GM19455 (cell line): ENCODE measurements around the gene NR4A1.

Source experiments
- ATAC-seq: cut with Tn5 transposase; IDR thresholded peaks from one replicate; pipeline ENCODE4 v1.9.1; 2021; ENCODE audit not compliant: unreplicated experiment

The NR4A1 gene

DNA sequence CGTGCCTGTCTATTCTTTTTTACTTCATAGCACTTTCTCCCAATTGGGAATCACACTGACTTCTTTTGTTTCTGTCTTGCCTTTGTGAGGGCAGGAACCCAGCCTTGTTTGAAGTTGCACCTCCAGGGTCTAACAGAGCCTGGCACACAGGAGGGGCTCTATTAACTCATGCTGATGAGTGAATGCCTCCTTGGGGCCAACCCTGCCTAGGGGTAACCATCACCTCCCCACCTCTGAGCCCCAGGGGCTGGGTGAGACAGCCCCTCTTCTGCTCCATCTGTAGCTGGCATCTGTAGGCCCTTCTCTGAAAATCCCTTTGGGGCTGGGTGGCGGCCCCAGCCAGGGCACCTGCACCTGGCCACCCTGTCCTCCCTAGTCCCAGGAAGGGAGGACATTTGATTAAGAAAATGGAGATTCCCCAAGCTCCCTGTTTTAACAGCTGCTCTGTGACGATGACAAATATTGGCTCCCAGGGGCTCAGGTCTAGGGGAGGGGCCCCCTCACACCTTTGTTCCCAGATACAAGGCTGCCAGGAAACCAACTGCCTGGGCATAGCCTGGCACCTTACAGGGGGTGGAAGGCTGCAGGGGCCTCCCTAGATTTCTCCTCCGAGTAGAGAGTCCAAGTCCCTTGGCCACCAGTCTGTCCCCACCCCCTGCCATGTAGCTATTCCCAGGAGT lies 32.7 kb upstream of the NR4A1 start:
- ATAC-seq, result no peak

DNA sequence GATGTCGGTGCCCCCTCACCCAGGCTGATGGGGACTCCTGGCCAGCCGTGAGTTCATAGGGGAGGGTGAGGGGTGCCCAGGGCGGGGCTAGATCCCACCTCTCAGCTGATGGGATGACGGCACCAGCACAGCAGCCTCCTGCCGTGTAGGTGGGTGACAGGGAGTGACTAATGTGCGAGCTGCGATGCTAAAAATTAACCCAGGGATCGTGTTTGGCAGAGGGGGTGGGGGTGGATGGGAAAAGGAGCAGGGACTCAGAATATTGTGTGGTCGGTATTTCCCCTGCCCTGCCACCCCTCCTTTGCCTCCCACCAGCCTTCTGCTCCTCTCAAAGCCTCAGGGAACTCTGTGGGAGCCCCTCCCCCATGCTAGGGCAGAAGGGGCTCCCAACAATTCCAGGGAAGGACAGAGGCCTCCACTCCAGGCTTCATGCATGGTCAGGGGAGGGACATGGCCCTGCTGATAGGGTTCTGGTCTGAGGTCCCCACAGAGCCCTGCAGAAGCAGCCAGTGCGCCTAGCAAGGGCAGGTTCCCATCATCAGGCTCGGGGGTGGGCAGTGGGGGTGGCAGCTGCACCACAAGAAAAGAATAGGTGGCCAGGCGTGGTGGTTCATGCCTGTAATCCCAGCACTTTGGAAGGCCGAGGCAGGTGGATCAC lies 32.0 kb upstream of the NR4A1 start:
- ATAC-seq, result no peak

DNA sequence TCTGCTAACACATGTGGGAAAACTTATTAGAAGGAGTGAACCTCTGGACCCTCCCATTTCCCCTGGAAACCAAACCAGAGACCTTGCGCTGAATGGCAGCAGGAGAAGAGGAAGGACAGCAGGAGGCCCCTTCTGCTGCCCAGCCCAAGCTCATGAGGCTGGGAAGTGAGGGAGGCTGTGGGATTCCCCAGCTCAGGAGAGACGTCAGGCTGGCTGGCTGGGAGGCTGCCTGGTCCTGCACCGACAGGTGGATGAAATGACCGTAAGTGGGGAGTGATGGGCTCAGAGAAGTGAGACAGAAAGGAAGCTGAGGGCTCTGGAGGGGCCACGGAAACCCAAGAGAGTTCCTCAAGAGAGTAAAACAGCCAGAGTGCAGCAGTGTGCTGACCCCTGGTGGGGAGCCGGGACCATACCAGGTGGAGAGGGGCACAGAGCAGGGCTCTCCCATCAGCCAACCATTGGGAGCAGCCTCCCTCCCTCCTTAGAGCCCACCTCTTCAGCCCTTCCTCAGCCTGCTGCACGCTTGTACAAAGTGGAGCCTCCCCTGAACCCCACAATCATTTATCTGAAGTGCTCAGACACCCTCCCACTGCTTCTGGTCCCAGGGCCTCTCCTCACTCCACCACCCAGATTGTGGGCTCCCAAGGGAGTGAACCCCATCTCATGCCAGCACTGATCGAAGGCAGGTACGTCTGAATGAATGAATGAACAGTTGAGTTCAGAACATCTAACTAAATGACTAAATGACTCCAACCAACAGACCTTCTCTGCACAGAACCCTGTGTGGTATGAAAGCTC lies 30.5 kb upstream of the NR4A1 start:
- no peak for ATAC-seq

DNA sequence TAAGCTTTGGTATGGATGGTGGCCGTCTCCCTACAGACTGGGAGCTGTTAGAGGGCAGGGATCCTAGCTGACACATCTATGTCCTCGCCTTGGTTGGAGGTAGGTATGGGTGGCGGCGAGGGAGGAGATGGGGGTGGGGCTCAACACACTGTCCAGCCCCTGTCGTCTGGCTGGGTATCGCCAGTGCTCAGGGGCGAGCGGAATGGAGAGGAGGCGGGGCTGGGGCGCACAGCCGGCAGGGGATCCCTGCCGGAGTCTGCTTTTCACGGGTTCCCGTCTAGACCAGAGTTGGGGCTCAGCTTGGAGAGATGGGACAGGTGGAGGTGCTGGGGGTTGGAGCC lies 28.4 kb upstream of the NR4A1 start:
- ATAC-seq, result no peak

DNA sequence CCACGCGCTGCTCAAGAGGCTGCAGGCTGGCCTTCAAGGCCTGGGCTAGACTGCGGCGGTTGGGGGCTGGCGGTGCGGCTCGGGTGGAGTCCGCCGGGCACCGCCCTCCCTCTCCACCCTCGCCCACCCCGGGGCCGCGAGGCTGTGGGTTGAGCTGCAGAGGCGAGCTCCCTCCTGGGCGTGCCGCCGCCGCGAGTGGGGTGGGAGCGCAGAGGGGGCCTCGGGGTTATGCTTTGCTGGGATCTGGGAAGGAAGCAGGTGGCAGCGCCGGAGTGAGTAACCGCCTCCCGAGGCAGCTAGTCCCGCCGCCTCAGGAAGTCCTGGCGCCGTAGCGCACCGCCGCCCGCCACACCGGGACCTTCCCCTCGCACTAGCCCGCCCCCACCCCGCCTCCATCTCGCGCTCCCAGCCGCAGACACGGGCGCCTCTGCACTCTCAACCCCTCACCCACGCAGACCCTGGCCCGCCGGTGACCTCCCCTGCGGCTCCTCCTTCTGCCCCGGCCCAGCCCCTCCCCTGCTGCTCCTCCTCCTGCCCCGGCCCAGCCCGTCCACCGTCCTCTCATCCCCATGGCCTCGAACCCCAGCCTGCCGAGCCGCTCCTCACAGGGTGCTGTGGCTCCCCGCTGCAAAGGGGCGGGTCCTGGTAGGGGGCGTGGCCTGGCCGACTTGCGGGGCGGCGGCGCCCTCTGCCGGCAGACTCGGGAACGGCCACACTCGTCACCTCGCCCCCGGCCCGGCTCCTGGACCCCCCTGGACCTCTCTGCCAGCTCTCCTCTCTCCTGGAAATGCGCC lies 27.9 kb upstream of the NR4A1 start:
- ATAC-seq, result no peak

DNA sequence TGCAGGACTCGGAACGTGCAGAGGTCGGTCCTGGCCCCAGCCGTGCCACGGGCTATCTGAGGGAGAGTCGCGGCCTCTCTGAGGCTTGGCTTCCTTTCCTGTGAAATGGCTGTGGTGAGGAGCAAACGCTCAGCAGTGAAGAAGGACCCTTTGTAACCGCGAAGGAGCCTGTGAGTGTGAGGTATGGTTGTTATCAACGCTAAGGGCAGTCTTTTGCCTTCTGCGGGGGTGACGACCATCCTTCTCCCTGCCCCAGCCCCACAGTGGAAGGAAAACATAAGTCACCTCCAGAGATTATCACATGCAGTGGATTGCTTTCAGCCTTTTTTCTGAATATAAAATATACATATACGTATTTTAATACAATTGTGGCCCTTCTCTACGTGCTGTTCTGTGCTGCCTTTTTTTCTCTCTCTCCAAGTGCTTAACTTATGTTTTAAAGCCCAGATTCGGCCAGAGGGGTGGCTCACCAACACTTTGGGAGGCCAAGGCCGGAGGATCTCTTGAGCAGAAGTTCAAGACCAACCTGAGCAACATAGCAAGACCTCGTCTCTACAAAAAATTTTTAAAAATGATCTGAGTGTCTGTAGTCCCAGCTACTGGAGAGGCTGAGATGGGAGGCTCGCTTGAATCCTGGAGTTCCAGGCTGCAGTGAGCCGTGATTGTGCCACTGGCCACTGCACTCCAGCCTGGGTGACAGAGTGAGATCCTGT lies 27.1 kb upstream of the NR4A1 start:
- ATAC-seq, result no peak

DNA sequence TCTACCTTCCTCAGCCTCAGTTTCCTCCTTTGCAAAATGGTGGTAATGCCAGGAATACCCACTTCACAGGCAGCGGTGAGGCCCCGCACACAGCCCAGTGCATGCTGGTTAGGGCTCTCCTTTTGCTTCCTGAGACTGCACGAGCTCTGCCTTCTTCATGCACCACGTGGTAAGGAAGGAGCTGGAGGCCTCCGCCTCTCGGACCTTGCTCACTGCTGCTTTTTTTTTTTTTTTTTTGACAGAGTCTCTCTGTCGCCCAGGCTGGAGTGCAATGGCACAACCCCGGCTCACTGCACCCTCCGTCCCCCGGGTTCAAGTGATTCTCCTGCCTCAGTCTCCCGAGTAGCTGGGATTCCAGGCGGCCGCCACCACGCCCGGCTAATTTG lies 26.4 kb upstream of the NR4A1 start:
- no peak for ATAC-seq

DNA sequence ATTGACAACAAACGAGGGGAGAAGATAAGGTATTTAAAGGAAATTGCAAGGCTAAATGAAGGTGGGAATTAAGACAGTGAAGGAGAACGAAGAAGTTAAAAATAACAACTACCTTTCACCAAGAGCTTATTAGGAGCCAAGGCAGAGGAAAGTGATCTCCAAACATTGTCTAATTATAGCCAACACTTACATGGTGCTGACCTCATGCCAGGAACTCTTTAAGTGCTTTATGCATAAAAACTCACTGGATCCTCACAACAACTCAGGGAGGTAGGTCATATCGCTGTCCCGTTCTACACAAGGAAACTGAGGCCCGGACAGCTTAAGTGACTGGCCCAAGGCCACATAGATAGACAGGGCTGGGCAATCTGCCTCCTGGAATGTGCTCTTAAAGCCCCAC lies 25.0 kb upstream of the NR4A1 start:
- ATAC-seq, result no peak

DNA sequence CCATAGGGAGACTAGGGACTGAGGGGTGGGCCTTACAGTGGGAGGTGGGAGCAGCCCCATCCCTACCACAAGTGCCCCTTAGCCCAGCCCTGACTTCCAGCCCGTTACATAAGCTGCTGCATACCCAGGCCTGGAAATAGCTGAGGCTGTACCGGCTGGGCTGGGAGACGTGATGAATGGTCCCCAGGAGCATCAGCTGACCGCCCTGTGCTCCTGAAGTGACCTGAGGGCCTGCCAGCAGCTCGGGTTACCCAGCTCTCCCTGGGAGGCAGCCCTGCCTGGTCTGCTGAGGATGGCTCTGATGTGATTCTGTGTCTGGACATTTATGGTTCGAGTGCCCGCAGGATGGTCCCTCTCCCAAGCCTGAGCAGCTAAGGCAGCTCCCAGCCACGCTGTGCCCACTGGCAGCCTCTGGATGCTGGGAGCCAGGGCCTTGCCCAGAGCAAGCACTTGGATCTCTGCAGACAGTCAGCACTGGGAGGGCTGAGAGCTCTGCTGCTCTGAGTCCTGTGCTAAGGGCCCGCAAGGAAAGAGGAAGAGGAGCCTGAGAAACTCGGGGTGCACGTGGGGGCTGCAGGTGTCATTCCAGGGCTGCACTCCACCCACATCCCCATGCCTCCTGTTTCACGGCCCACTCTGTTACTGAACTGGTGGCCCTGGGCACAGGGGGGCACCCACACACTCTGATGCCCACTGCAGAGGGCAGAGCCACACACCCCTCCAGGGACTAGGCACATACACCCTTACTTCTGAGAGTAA lies 24.0 kb upstream of the NR4A1 start:
- ATAC-seq, result no peak

DNA sequence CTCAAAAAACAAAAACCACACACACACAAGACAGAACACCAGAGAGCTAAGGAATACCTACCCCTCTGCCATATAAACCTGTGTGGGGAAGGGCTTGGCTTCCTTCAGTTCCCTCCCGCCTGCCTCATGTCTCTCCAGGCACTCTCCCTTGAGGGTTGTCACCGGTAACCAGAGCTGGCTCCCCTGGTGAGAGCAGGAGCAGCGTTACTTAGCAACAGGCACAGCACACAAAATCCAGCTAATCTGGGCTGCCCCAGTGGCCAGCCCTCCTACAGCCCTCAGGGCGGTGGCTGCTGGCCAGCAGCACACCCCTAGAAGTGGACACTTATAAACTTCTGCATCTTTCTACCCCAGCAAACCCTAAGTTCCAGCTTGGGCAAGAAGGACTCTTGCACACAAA lies 21.6 kb upstream of the NR4A1 start:
- no peak for ATAC-seq

DNA sequence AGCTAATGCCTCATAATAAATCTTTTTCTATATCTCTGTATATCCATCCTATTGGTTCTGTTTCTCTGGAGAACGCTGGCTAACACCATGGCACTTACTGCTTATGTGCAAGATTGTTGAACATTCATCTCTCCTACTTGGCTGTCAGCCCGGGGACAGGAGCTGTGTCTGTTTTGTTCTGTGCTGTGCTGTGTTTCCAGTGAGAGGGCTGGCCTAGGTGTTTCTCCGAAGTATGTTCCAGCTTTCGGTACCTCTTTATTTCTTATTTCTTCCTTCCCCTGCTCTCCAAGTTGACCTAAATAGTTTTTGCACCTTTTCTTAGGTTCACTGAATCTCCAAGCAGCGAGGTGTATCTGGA lies 18.8 kb upstream of the NR4A1 start:
- ATAC-seq, result no peak

DNA sequence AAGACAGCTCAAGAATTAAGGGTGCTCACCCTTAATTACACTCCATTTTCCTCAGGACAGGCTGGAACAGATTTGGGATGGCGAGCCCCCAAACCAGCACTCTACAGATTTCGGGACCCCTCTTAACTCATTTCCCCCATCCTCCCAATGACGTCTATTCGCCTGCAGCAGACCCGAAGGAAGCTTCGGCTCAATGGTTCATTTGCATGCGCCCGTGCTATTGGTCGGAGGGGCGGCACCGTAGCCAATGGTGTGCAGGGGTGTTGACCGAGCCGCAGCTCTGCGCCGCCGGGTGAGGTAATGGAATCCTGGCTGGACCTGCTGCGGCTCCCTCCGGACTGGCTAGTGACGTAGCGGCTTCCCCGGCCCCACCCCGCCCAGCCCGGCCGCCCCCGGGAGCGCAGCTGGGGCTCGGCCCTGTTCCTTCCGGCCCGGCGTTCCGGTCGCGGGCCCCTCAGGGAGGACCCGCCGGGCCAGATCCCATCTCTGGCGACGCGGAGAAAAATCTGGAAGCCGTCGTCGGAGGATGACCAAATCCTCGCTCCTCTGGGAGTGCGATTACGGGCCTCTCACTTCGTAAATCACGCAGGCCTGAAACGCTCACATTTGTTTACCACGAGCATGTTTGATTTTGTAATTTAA lies 18.3 kb upstream of the NR4A1 start:
- ATAC-seq, result peak; percentile 93

DNA sequence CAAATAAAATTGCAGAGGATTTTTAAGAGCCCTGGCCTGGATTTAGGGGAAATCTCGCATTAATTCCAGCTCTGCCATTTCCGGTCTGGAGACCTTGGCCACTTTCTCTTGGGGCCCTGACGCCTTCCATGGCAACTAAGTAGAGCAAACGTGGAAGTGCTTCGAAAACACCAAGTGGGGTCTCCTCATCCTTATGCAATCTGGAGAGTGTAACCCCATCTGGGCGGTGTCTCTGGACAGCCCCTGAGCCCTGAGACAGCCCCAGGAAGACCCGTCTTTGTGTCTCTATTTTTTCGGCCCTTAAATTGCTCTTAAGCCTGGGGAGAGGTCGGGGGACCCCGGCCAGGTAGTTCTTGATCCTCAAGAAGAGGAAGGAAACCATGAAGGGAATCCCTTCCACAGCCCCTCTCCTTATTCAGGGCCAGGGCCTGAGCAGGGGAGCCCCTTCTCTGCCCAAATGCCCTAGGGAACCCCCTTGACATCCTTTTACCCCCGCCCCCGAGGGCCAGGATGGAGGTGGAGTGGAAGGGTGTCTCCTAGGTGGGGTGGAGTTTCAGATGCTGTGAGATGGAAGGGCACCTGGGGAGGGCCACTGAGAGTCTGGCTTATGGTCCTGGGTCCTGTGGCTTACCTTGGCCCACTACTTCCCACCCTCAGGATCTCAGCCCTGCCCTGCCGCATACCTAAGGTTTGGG lies 17.6 kb upstream of the NR4A1 start:
- ATAC-seq, result no peak

DNA sequence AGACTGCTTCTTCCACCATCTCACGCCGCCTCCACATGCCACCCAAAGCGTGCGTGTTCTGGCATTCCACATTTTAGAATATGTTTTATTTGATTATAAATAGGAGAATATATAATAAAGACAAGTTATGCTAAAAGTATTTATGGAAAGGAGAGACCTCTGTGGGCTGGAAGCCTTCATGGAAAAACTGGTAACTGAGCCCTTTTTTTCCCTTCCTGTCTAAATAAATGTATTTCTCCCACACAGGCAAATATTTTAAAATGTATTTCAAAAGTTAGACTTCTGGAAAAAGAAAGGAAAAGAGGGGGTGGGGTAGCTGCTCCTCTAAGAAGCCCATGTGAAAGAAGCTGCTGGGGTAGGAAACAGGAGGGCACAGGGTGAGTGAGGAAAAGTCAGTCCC lies 16.1 kb upstream of the NR4A1 start:
- no peak for ATAC-seq

DNA sequence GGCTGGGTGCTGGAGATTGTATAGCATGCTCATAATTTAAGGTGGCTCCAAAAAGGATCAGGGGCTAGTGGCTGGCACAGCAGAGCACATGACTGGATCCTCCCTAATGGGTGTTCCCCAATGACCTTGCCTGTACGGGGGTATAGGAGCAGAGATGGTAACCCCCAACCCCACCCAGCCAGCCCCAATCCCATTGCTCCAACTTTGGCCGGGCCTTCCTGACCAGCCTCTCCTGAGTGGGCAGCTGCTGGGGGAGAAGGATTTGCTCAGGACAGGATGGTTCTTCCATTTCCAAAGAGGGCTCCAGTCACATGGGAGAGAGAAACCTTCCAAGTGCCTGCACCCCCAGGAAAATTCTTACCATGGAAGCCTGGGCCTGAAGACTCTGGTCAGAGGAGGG lies 15.3 kb upstream of the NR4A1 start:
- ATAC-seq, result no peak

DNA sequence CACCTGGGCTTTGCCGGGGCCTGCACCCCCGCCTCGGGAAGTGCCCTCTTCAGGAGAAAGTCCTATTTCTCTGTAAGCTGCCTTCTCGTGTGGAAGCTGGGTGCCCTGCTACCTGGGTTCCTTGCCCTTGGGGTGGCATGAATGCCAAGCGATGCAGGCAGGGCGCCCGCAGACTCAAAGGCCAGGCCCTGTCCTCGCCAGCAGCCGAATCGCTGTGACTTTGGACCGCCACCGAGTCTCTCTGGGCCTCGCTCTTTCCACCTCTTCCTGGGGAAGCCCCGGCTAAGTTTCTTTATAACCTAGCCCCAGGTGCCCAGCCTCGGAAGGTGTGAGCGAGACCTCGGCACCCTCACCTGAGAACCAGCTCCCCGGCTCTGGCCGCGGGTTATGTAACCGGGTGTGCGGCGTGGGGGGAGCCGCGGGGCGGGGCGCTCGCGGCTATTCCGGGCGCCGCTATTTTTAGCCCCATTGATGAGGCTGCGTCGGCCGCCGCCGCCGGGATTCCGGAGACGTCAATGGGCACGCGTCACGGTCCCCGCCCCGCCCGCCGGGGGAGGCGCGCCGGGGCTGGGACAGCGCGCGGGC lies 14.6 kb upstream of the NR4A1 start:
- ATAC-seq, result peak; percentile 44

DNA sequence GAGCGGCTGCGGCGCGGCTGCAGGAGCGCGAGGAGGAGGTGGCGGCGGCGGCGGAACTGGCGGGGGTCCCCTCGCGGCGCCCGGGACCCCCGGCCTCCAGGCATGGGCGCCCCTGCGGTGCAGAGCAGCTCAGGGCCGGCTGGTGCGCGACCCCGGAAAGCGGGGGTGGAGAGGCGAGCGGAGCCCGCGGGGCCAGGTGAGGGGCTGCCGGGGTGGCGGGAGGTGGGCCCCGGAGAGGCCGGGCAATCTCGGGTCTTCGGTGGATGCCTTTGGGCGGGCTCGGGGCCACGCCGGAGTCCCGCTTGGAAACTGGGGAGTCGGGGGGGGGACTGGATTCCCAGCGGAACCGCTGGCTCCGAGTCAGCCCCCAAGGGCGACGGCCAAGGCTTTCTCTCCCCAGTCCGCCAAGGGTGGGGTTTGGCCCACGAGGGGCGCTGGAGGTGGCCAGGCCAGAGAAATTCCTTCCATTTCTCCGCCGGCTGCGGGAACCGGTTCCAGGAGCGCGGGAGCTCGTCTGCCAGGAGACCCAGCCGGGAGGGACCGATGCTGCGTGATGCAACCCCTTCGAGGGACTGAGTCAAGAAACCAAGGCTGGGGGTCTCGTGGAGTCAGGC lies 13.9 kb upstream of the NR4A1 start:
- no peak for ATAC-seq

DNA sequence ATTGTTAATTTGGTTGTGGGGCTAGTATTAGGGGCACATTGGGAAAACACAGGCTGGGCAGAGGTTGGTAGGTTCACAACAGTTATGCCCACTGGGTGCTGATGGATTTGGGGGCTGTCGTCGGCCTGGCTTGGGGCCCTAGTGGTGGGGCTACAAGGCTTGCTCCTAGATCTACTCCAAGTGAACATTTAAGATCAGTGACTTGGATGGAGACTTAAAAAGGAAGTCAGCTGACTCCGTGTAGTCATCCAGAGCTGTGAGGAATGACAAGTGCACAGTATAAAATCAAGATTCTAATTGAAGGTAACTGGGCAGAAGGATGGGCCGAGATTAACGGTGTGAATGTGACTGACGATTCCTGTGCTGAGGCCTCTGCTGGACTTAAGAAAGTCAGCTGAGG lies 12.8 kb upstream of the NR4A1 start:
- no peak for ATAC-seq
